B cell (primary cell): ENCODE results near the gene CFAP251. TPM values are rescaled to one million over a fixed set of nuclear protein-coding genes. Genes with fewer than 3 reads are reported as not detected.
A peak's percentile ranks its signal among the peaks of the same experiment; 100 is the strongest.

ENCODE experiments used
- ATAC-seq: fragments of 200-7000 bp; cut with Tn5 transposase; one replicate; pipeline ENCODE4 v1.10.0; 2021; ENCODE audit warnings: low read depth, mild to moderate bottlenecking, moderate number of reproducible peaks, moderate library complexity
- CTCF ChIA-PET: fragments of 350-600 bp; sonication (Branson Sonifier 250); formaldehyde crosslinking; loops from one replicate; lab custom pipeline; 2021; ENCODE audit warnings: antibody characterized with exemption, inconsistent platforms; lab: Charles Lee
- POLR2A ChIA-PET: fragments of 350-600 bp; sonication (Branson Sonifier 250); formaldehyde crosslinking; loops from one replicate; lab custom pipeline; 2021; ENCODE audit warnings: antibody characterized with exemption; lab: Charles Lee
- DNase-seq: peaks from one replicate; pipeline ENCODE4 v3.0.0; 2013
- H2AFZ ChIP-seq: 2 replicates; pipeline ENCODE4 v1.6.1; 2012; ENCODE audit warnings: mild to moderate bottlenecking, low read depth, low read length; ENCODE audit not compliant: insufficient read depth, poor library complexity, severe bottlenecking
- H3K27ac ChIP-seq, 2 donors: 1 replicate in 1 of 2; 2 replicates in 1 of 2; pipeline ENCODE4 v1.5.1; 2012 to 2013; ENCODE audit warnings: low read length in 2 of 2, mild to moderate bottlenecking in 2 of 2, moderate library complexity in 1 of 2
- H3K27me3 ChIP-seq, 4 experiments: fragments of 200-600 bp in 1 of 4; sonication (generic) in 1 of 4; replicated peaks in 1 of 4; 1 replicate in 2 of 4; 2 replicates in 2 of 4; pipeline versions ENCODE4 v1.6.1 to v1.7.0; 2013 to 2016; ENCODE audit warnings: low read length in 3 of 4, mild to moderate bottlenecking in 2 of 4, mixed read lengths in 1 of 4, moderate library complexity in 1 of 4; ENCODE audit not compliant: insufficient read depth in 4 of 4, control insufficient read depth in 3 of 4; ENCODE audit errors: control extremely low read depth in 1 of 4
- H3K36me3 ChIP-seq, 2 experiments: replicated peaks in 1 of 2; 1 replicate in 1 of 2; 2 replicates in 1 of 2; pipeline versions ENCODE4 v1.6.1 to v1.7.1; 2013; ENCODE audit warnings: low read length in 1 of 2; ENCODE audit not compliant: insufficient read depth in 2 of 2, control insufficient read depth in 1 of 2; ENCODE audit errors: control extremely low read depth in 1 of 2, extremely low read depth in 1 of 2
- H3K4me1 ChIP-seq, 2 donors: fragments of 200-600 bp in 1 of 2; sonication (generic) in 1 of 2; 1 replicate in 1 of 2; 2 replicates in 1 of 2; pipeline versions ENCODE4 v1.5.1 to v1.6.1; 2013 to 2017; ENCODE audit warnings: low read length in 2 of 2; ENCODE audit not compliant: control insufficient read depth in 2 of 2, insufficient read depth in 2 of 2
- H3K4me2 ChIP-seq: replicated peaks from 2 replicates; pipeline ENCODE3; 2012; ENCODE audit warnings: mild to moderate bottlenecking, low read depth, low read length; ENCODE audit not compliant: poor library complexity, severe bottlenecking
- H3K4me3 ChIP-seq, 5 experiments: fragments of 200-600 bp in 1 of 5; sonication (generic) in 1 of 5; 1 replicate in 3 of 5; 2 replicates in 2 of 5; pipeline versions ENCODE4 v1.5.1 to v1.7.0; 2011 to 2016; ENCODE audit warnings: low read length in 4 of 5, mild to moderate bottlenecking in 4 of 5, low read depth in 2 of 5, control low read depth in 1 of 5, moderate library complexity in 1 of 5; ENCODE audit not compliant: insufficient read depth in 1 of 5; ENCODE audit errors: control extremely low read depth in 1 of 5, extremely low read depth in 1 of 5
- H3K79me2 ChIP-seq: fragments of 200-600 bp; sonication (generic); one replicate; pipeline ENCODE4 v1.6.0; 2016; ENCODE audit warnings: low read length; ENCODE audit not compliant: control insufficient read depth, insufficient read depth
- H3K9ac ChIP-seq: fragments of 200-600 bp; sonication (generic); 2 replicates; pipeline ENCODE4 v1.6.1; 2017; ENCODE audit warnings: mild to moderate bottlenecking, low read length, moderate library complexity
- H3K9me3 ChIP-seq, 3 donors: one replicate each; pipeline versions ENCODE4 v1.6.1 to v1.7.1; 2013; ENCODE audit warnings: low read length in 2 of 3; ENCODE audit not compliant: control insufficient read depth in 2 of 3, insufficient read depth in 1 of 3; ENCODE audit errors: control extremely low read depth in 1 of 3
- H4K20me1 ChIP-seq: 2 replicates; pipeline ENCODE4 v1.6.0; 2012; ENCODE audit warnings: mild to moderate bottlenecking, low read length; ENCODE audit not compliant: insufficient read depth, control insufficient read depth, poor library complexity, severe bottlenecking
- H3K27ac Mint-ChIP-seq: one replicate; pipeline ENCODE4 v1.8.0; 2021; ENCODE audit warnings: mixed read lengths
- H3K27me3 Mint-ChIP-seq: one replicate; pipeline ENCODE4 v1.8.0; 2021; ENCODE audit warnings: mixed read lengths
- H3K4me1 Mint-ChIP-seq: one replicate; pipeline ENCODE4 v1.8.0; 2021; ENCODE audit warnings: mixed read lengths
- H3K4me3 Mint-ChIP-seq: one replicate; pipeline ENCODE4 v1.8.0; 2021; ENCODE audit warnings: mixed read lengths
- H3K9me3 Mint-ChIP-seq: one replicate; pipeline ENCODE4 v1.8.0; 2022; ENCODE audit warnings: mixed read lengths; ENCODE audit not compliant: insufficient read depth
- EZH2 ChIP-seq: IDR thresholded peaks from 2 replicates; pipeline ENCODE4 v1.6.1; 2012; ENCODE audit warnings: borderline replicate concordance, low read depth, mild to moderate bottlenecking, moderate library complexity, low read length; ENCODE audit not compliant: insufficient read depth, poor library complexity, severe bottlenecking
- WGBS: methylation state at CpG from one replicate; pipeline ENCODE4 v1.1.5; 2013; ENCODE audit warnings: missing lambda C conversion rate; ENCODE audit not compliant: insufficient coverage; 5-methylcytosine and 5-hydroxymethylcytosine counted together
- intact Hi-C: fragments of 100-400 bp; cut with micrococcal nuclease; formaldehyde crosslinking; loops from one replicate; pipeline ENCODE4 v1.10.0; 2022
- polyA plus RNA-seq: library from polyadenylated mRNA; depleted of rRNA; stranded (reverse); fragments of >200 nt; gene quantifications from 2 replicates; pipeline ENCODE4 v1.2.3, GENCODE V29; 2012
- total RNA-seq, 2 donors: library from RNA; stranded (reverse); fragments of 120-200 nt in 1 of 2; gene quantifications; 1 replicate in 1 of 2; 2 replicates in 1 of 2; pipeline versions ENCODE4 v1.2.3 to v1.2.4, GENCODE V29; 2013 to 2022
- TF ChIP-seq, protein P1 (sequence below): fragments of 200-600 bp; IDR thresholded peaks from one replicate; pipeline ENCODE4 v1.8.0; 2022; ENCODE audit warnings: antibody characterized with exemption, mild to moderate bottlenecking

Gene CFAP251
- total and polyA plus RNA-seq, 2 donors (not counting 1 experiment from before 2014, with no cell fraction given) = 0.22 to 1.6 TPM

DNA sequence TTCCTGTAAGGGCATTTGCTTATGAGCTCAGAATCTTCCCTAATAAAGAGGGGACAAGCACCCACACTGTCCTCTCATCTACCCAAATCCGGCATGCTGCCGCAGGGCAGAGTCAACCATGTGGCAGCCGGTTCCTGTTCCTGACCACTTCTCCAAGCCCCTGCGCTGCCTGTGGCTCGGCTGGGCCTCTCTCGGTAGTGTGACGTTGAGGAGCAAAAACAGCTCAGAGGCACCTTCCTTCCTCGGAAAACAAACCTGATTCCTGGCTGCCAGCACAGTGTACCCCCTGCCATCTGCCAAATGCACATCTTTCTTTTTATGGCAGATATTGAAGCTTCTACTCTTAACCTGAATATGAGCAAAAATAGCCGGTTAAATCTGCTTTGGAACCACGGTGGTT is 50.5 kb downstream of the CFAP251 start:
- Histone ChIP-seq H3K36me3 (no peaks in the 10 kb centered on the region), H4K20me1 (no peaks in the 10 kb centered on the region), H3K27ac (no peak overlapping the region), H3K4me1 (peaks cover 12 to 15% of the 10 kb centered on the region in 2 donors), H3K4me2 (peak overlapping the region; percentile 51), H3K4me3 (no peak overlapping the region), H3K9ac (no peak overlapping the region), H3K27me3 (no peaks in the 10 kb centered on the region), H3K79me2 (no peaks in the 10 kb centered on the region), H3K9me3 (peaks cover 0 to 10% (median 9%) of the 10 kb centered on the region in 3 donors), H2AFZ (peak overlapping the region; percentile 64)
- ATAC-seq (peak; percentile 64), DNase-seq (peak; percentile 36)
- no peaks in the 10 kb centered on the region for H3K27me3 Mint-ChIP-seq
- H3K9me3 Mint-ChIP-seq = peaks cover 3% of the 10 kb centered on the region
- H3K4me1 Mint-ChIP-seq = peaks cover 26% of the 10 kb centered on the region
- peak overlapping the region; percentile 68 for H3K27ac Mint-ChIP-seq
- TF ChIP-seq, protein P1, sequence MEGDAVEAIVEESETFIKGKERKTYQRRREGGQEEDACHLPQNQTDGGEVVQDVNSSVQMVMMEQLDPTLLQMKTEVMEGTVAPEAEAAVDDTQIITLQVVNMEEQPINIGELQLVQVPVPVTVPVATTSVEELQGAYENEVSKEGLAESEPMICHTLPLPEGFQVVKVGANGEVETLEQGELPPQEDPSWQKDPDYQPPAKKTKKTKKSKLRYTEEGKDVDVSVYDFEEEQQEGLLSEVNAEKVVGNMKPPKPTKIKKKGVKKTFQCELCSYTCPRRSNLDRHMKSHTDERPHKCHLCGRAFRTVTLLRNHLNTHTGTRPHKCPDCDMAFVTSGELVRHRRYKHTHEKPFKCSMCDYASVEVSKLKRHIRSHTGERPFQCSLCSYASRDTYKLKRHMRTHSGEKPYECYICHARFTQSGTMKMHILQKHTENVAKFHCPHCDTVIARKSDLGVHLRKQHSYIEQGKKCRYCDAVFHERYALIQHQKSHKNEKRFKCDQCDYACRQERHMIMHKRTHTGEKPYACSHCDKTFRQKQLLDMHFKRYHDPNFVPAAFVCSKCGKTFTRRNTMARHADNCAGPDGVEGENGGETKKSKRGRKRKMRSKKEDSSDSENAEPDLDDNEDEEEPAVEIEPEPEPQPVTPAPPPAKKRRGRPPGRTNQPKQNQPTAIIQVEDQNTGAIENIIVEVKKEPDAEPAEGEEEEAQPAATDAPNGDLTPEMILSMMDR = no peak
- no peak for TF ChIP-seq EZH2
- ChIA-PET POLR2A (interaction anchor here (0.5 to 1.0 kb wide), 4 partner anchors 41 to 271 kb away, joined by 3 to 5 read pairs (median 4); no protein-coding TSS in a partner anchor), CTCF (interaction anchor here (0.6 to 1.7 kb wide), 10 partner anchors 9 to 155 kb away, joined by 3 to 5 read pairs (median 4); partner anchors contain the start of genes BCL7A and CFAP251)
- 7% methylated on average over 8 of the region's 10 CpGs for WGBS
- intact Hi-C loops = no loop called here
- H3K4me3 Mint-ChIP-seq = peak overlapping the region; percentile 46

DNA sequence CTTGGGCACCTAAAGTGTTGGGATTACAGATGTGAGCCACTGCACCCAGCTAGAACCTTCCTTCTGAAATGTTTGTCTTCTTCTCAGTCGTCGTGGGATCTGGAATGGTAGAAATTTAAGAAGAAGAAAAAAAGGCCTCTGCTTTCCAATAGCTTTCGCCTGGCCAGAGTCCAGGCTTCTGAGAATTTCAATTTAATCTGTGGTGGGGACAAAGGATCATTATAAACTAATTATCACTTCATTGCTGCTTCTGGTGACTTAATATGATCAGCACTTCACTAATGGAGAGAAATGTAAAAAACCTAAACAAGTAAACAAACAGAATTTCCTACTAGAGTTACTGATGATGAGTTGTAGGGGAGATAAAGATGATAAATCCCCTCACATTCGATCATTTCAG is 51.3 kb downstream of the CFAP251 start:
- peaks cover 25% of the 10 kb centered on the region for H3K4me1 Mint-ChIP-seq
- no peaks in the 10 kb centered on the region for H3K27me3 ChIP-seq
- no peak for TF ChIP-seq EZH2
- TF ChIP-seq, protein P1 = no peak
- ChIA-PET CTCF (interaction anchor here (0.6 to 1.7 kb wide), 6 partner anchors 10 to 154 kb away, joined by 4 to 5 read pairs (median 5); no protein-coding TSS in a partner anchor), POLR2A (interaction anchor here (0.6 kb wide), 1 partner anchor 168 kb away, joined by 8 read pairs; no protein-coding TSS in a partner anchor)
- no peaks in the 10 kb centered on the region for H3K79me2 ChIP-seq
- no peak overlapping the region for H3K9ac ChIP-seq
- peak overlapping the region; percentile 10 for H3K4me3 Mint-ChIP-seq
- H2AFZ ChIP-seq = no peak overlapping the region
- peaks cover 0 to 10% (median 9%) of the 10 kb centered on the region in 3 donors for H3K9me3 ChIP-seq
- WGBS = no CpG with 5 or more reads among the region's 4 CpGs
- intact Hi-C loops = no loop called here
- peaks cover 12 to 15% of the 10 kb centered on the region in 2 donors for H3K4me1 ChIP-seq
- no peak overlapping the region for H3K27ac Mint-ChIP-seq
- no peaks in the 10 kb centered on the region for H3K27me3 Mint-ChIP-seq
- H4K20me1 ChIP-seq = no peaks in the 10 kb centered on the region
- ATAC-seq (no peak), DNase-seq (no peak)
- H3K36me3 ChIP-seq = no peaks in the 10 kb centered on the region
- no peak overlapping the region for H3K4me3 ChIP-seq
- peaks cover 3% of the 10 kb centered on the region for H3K9me3 Mint-ChIP-seq
- no peak overlapping the region for H3K4me2 ChIP-seq
- H3K27ac ChIP-seq = no peak overlapping the region
